Adrenal gland (tissue), 5 donors: ENCODE measurements around the gene SLC30A9.

Source experiments
- CTCF ChIP-seq, 6 experiments: fragments of 450-650 bp in 4 of 6; fragments of 200-600 bp in 2 of 6; sonication (generic) in 1 of 6; IDR thresholded peaks; 1 replicate in 5 of 6; 2 replicates in 1 of 6; pipeline versions ENCODE4 v1.5.1 to v1.8.0; 2016 to 2021; ENCODE audit warnings: antibody characterized with exemption in 6 of 6, mild to moderate bottlenecking in 2 of 6, moderate library complexity in 1 of 6
- POLR2A ChIP-seq, 2 donors: fragments of 450-650 bp; IDR thresholded peaks; one replicate each; pipeline ENCODE4 v1.6.1; 2017; ENCODE audit warnings: antibody characterized with exemption in 2 of 2, mild to moderate bottlenecking in 2 of 2, moderate library complexity in 1 of 2
- donor health status: DM: no; HTN: no; CAD: no.

- TF ChIP-seq CTCF (IDR thresholded peaks at IDR 0.05) = no peak
- no peak for TF ChIP-seq POLR2A (IDR thresholded peaks at IDR 0.05)
Observed at GRCh38 chr4:41976775-41977516, 13.4 kb upstream of the SLC30A9 start.
